Stimulated activated CD4-positive, alpha-beta T cell treated with anti-CD3 and anti-CD28 coated beads, Interleukin-2, amount 100 ng/mL, for 4 hours (primary cell): ENCODE data around the gene C10orf53.
"Not testable (repeated sequence)": the region's sequence is repeated elsewhere in the genome, so short reads cannot be mapped to it uniquely, and the experiment has no call there.

Source experiments
- DNase-seq: peaks from one replicate; pipeline ENCODE4 v3.0.0-alpha.2; 2020; ENCODE audit warnings: low read depth

C10orf53 gene

DNA sequence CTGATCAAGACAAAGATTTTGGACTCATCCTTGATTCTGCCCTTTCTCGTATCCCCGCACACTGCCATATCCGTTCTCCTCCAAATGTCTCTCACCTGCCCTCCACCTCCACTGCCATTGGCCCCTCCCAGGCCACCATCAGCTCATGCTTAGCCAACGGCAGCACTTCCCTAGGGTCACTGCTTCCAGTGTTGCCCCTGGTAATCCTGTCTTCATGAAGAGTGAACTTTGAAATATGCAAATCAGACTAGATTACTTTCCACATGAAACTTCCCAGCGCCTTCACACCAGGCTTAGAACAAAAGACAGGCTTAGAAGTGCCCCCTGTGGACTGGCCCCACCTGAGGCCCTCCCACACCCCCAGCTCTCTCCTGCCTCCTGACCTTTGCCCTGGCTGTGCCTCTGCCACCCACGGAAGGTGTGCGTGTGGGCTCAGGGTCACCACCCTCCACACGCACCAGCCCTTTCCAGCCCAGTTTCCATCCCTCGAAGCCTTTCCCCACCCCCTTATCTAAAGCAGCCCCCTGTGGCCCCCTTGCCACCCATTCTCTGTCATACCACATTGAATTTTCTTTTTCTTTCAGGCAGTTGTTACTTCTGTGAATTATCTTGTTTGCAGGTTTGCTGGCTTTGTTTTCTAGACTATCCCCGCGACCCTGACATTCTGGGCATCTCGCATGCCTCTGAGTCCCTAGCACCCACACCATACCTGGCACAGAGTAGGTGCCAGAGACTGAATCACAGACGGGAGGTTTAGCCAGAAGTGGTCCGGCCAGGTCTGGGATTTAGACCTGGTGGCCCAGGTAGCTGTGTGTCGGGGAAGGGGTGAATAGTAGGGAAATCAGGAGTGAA lies 26.8 kb upstream of the C10orf53 start:
- no peak for DNase-seq

DNA sequence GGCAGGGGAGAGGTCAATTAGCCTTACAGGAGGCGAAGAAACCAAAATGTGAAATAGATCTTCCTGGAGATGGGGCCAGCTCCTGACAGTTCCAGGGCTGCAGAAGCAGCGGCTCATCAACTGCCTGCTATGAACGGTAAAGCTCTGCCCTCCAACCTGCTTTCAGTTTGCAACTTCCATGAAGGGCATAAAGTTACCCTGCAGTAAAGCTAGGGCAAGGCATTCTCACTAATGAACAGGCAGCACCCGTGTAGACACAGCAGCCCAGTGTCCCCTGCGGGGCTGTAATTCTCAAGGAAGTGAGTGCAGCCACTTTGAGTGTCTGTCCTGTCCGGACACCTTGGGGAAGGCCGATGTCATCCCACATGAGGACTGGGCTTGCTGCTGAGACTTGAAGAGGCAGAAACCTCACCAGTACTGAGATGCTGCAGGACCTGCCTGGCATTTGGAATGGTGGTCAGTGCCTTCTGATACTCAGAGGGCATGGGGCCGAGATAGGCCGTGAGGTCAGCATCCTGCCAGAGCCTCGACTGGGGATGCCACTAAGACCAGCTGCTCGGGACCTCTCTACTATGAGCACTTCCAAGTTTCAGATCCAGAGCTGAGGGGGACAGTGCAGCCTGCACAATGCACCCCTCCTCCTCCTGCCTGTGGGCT lies 26.1 kb upstream of the C10orf53 start:
- DNase-seq: no peak

DNA sequence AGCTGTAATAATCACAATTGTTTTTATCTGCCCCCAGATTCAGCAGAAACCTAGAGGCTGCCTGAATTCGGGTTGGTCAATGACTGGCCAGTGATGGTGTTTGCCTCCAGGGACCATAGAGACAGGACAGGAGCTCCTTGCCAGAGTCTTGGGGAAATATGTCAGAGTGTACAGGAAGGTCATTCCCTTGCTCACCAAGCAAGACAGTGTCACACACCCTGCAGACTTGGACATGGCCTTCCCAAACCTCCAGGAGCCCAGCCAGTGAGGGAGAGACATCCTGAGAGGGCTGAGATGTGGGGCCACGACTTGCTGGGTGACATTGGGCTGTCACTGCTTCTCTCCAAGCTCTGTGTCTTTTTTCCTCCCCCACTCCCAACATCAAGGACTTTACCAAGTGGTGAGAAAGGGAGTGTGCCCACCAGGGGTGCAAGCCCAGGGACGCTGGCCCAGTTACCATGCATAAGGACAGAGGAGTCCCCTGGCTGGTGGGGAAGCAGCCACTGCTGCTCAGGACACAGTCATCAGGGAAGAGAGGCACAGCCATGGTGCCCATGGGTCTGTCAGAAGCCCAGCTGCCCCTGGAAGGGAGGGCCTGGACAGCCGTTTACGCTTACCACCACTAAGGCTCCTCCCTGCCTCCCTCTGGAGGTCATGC lies 25.3 kb upstream of the C10orf53 start:
- DNase-seq: no peak

DNA sequence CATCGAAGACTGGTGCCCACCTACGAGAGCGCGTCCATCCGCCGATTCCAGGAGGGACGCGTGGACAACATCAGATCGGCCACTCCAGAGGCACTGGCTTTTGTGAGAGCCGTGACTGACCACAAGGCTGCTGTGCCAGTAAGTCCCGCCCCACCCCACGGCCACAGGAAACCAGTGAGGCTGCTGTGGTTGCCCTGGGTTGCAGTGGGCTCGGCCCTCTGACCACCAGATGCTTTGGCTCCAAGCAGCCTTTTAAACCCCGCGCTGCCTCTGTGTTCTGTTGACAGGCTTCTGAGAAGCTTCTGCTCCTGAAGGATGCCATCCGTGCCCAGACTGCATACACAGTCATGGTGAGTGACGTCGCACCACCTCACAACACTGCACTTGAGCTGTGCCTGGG lies 24.4 kb upstream of the C10orf53 start:
- DNase-seq: no peak

DNA sequence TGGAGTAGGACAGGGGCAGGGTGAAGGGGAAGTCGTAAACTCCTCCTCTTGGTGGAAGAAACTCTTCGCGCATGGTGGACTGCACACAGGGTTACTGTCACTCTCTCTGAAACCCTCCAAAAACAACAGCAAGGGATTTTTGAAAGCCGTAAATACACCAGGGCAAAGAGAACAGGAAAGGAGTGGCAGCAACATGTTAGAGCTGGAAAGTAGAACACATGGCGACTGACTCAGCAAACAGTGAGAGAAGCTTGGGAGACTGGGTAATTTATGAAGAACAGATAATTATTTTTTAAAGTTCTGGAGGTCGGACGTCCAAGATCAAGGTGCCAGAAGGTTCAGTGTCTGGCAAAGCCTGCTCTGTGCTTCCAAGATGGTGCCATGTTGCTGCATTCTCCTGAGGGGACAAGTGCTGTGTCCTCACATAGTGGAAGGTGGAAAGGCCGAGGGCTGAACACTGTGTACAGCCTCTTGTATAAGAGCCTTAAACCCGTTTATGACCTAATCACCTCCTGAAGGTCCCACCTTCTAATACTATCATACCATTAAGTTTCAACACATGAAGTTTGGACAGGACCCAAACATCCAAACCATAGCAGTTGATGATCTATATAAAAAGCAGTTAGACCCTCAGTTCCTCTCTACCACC lies 22.5 kb upstream of the C10orf53 start:
- no peak for DNase-seq

DNA sequence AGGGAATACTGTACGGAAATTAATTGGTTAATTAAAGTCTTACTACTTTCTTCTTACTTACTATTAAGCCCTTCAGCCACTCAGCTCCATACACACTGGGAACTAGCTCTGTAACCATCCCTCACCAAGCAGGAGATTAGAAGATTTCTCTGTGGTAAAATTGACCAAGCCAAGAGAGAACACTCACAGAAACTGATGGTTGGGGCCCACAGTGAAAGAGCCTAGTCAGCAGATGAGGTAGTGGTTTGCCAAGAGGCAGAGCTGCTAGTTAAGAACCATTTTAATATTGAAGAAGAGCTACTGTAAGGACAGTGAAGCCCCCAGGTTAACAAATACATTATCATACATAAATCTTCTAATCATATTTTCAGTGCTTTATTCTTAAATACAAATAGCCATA lies 21.8 kb upstream of the C10orf53 start:
- DNase-seq: no peak

DNA sequence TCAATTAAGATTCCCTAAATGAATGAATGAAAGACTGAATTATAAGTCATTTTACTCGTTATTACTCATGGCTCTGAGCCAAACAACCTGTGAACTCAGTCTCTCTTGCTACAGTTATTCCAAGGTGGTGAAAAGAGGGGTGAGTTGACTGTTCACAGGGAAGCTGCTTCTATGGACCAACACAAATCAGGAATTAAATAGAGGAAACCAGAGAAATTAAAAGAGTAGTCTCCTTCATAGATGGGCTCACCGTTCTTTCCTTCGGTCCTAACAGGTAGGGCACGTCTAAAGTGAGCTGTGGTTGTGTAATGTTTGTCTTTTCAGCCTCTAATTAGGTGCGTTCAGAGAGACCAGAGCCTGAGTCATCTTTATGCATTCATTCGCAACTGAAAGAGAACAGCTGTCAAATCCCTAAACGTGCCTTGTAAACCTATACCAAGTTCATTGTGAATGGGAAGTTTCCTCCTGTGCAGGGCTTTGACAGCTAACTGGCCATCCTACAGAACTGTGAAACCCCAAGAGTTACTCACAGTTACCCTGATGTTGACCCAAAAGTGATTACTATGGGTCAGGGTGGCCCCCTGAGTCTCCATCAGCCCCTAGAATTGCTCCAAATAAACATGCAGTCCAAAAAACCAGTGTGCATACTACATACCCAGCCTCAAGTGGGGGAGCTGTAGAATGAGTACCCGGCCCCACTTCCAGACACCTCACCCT lies 18.2 kb upstream of the C10orf53 start:
- DNase-seq: no peak

DNA sequence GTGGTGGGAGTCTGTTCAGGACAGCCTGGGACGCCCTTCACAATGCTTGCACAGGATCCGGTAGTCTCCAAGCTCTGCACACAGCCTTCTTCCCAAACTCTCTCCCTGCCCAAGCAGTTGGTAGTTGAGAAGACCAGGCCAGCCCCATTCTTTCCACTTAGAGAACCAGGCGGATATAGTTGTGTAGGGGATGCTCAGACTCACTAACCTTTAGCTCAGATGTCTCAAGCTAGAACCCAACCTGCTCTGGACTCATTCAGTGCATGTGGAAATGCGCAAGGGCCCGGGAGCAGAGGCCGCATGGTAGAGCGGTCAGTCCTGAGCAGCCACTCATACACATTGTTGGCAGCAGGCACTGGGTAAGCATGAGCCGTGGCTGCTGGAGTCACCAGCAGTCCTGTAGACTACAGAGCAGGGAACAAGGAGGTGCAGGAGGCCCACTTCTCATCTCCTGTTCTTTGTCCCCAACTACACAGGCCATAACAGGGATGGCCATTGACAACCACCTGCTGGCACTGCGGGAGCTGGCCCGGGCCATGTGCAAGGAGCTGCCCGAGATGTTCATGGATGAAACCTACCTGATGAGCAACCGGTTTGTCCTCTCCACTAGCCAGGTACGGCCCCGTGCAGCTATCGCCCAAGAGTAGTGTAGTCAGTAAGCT lies 17.2 kb upstream of the C10orf53 start:
- DNase-seq: no peak

DNA sequence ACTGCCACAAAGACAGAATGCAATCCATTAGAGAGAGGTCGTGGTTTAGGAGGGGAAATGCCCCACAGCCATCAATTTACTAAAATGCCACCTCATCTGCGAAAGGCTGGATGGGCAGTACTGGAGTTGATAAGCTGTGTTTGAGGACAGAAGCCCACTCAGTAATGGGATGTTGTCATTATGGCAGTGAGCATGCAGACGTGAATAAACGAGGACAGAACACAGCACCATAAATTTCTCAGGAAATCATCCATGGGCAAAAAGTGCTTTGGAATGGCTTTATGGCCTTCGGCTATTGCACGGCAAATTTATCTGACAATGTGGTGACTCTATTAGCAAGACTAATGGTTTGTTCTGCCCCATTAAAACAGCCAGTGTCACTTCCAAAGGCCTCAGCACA lies 15.9 kb upstream of the C10orf53 start:
- DNase-seq: no peak

DNA sequence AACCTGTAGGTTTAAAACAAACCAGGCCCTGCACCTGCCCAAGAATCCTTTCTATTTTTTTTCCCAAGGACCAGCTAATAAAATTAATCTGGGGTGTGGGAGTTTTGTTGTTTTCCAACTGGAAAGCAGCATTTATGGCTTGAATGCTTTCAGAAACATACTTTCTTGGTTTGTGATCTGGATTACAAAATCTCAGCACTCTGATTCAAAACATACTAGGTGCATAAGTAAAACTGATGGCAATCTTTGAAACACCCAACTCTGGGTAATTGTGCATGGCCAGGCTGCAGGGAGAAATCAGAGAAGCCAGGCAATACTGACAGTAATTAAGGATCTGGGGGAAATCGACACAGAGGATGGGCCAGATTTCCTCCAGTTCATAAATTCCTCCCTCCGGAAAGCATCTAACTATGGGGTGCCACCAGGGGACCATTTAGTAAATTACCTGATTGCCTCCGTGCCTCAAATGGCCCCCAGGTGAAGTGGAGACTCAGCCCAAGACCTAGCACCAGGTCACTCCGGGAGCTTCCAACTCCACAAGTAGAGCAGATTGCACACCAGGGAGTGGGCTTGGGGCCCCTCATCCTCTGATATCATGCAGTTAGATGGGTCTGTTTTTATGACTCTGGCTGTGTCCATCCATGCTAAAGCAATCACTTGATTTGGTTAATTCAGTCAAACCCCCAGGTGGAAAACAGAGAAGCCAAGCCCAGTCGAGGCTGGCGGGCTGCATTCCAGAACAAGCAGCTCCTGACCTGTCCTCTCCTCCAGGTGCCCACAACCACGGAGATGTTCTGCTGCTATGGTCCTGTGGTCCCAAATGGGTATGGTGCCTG lies 15.2 kb upstream of the C10orf53 start:
- no peak for DNase-seq

DNA sequence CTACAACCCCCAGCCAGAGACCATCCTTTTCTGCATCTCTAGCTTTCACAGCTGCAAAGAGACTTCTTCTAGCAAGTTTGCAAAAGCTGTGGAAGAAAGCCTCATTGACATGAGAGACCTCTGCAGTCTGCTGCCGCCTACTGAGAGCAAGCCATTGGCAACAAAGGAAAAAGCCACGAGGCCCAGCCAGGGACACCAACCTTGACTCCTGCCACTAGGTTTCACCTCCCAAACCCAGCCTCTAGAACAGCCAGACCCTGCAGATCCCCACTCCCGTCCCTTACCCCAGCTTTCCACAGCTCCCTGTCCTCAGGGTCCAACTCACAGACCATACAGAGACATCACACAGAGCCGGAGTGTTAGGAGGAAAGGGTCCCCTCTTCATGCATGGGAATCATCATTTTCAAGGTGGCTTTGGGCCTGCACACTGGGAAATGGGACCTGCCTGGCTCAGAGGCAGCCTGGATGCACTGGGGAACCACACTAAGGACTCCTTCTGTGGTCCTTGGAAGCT lies 14.6 kb upstream of the C10orf53 start:
- no peak for DNase-seq

DNA sequence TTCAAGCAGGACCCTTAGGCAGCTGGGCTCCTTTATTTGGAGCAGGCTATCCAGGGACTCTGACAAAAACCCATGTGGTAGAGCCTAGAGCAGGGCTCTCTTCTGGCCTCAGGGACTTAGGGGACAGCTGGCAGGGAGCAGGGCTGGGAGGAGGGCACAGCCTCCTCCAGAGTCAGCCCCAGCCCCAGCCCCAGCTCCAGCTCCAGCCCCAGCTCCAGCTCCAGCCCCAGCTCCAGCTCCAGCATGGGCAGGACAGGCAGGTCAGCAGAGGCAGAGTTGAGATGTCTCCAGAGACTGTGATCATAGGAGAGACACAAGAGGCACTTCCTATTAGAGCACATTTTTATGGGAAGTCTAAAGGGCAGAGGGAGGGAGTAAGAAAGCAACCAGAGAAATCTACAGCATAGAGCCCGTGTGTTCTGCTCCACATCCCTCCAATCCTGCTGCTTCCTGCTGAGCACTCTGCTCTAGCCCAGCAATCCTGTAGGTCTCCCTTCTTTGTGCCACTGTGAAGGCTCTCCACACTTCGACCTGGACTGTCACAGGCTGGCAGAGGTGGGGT lies 13.3 kb upstream of the C10orf53 start:
- no peak for DNase-seq

DNA sequence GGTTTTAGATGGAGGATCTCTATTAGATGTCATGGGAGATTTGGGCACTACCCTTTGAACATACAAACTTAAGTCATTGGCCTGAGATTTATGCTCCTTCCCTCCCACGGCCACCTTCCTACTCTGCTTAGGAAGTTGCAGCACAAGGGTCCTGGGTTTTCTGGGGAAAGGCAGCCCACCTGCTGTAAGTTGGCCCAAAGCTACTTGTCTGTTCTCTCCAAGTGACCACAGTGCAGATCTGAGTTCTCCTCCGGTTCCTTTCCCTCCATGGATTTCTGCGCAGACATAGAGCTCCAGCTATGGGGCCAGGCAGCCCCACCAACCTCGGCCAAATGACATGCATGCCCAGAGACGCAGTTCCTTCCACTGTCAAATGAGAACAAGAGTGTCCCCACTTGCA lies 12.8 kb upstream of the C10orf53 start:
- no peak for DNase-seq

DNA sequence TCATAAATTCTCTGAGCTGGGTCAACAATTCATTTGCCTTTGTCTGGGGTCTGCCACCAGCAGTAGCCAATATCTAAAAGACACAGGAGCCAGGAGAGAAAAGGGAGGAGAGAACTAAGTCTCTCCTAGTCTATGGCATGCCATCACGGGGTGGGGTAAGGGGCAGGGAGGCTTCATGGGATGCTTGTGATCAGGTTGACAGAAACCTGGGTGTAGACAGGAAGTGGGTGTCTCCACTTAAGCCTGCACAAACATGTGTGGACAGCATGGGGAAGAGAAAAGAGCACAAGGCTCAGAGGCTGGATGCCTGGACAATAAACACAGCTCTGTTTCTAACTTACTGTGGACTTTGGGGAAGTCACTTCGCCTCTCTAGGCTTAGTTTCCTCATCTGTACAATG lies 11.5 kb upstream of the C10orf53 start:
- no peak for DNase-seq

DNA sequence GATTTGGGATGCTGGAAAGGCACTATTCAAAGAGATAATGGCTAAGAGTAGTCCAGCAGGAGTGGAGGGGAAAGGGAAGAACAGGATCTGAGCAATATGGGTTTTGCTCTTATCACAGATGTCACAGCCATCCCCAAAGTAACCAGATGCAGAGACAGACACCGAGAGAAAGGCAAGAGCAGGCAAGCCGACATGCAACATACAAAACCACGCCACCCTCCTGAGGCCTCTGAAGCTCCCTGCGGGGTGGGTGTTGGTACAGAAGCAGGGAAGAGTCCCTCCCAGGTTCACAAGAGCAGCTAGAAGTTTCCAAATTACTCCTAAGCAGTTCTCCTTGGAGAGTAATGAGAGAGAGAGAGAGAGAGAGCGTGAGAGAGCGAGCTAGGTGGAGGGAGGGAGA lies 10.8 kb upstream of the C10orf53 start:
- DNase-seq: no peak

DNA sequence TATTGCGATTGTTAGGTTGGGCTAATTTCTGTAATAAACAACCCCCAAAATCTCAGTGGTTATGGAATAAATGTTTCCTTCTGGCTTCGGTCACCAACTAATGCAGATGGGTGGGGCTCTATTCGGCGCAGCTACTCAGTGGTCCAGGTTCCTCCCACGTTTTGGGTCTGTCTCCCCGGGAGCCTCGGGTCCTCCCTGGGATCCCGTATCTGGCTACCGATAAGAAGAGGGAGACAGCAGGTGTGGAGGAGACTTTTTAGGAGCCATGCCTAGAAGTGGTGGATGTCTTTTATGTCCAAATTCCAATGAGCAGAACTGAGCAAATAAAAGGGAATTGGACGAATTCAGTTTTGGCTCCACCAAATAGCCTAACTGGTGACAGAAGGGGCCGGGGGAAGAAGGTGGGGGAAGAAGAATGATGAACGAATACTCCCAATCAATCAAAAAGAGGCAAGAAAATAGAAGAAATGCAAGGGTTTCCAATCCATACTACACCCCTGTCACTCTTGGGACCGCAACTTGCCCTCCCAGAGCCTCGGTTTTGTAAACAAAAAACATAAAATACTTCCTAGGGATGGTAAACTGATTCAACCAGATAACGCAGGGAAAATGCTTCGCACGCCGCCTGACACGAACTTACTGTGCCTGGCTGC lies 498 bp upstream of the C10orf53 start:
- no peak for DNase-seq

DNA sequence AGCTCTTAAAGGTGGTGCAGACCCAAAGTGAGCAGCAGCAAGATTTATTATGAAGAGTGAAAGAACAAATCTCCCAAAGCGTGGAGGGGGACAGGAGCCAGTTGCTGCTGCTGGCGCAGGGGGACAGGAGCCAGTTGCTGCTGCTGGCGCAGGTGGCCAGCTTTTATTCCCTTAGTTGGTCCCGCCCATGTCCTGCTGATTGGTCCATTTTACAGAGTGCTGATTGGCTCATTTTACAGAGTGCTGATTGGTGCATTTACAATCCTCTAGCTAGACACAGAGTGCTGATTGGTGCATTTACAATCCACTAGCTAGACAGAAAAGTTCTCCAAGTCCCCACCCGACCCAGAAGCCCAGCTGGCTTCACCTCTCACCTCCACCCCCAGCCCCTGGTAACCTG lies 3.0 kb downstream of the C10orf53 start:
- DNase-seq: not testable (repeated sequence)

DNA sequence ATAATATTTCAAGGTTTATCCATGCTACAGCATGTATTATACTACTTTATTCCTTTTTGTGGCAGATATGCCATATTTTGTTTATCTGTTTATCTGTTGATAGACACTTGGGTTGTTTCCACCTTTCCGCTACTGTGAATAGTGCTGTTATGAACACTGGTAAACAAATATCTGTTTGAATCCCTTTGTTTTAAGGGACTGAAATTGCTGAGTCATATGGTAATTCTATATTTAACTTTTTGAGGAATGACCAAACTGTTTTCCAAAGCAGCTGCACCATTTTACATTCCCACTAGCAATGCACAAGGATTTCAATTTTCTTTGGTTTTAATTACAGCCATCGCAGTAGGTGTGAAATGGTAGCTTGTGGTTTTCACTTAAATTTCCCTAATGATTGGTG lies 3.4 kb downstream of the C10orf53 start:
- DNase-seq: no peak

DNA sequence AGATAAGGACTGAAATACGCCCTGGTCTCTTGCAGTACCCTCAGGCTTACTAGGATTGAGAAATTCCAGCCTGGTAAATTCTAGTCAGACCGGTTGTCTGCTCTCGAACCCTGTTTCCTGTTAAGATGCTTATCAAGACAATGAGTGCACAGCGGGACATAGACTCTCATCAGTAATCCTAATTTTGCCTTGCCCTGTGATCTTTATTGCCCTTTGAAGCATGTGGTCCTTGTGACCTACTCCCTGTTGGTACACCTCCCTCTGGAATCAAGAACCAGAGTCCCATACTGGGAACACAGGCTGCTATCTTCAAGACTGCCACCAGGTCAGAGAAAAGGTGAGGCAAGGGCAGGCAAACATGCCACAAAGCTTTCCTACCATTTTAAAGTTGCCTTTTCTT lies 7.2 kb downstream of the C10orf53 start:
- no peak for DNase-seq
